Dendritic cell treated with granulocyte-macrophage colony-stimulating factor and Interleukin-4, amounts not matched to agents 40 ng/mL and 50 ng/mL, for 4 days (primary cell): ENCODE data around the gene FAM76A.

Experiments used
- H3K27ac Mint-ChIP-seq: one replicate; pipeline ENCODE4 v1.8.0; 2022; ENCODE audit warnings: mild to moderate bottlenecking, mixed read lengths
- H3K27me3 Mint-ChIP-seq: one replicate; pipeline ENCODE4 v1.8.0; 2022; ENCODE audit warnings: mild to moderate bottlenecking, mixed read lengths
- H3K36me3 Mint-ChIP-seq: one replicate; pipeline ENCODE4 v1.8.0; 2022; ENCODE audit warnings: low read depth, mixed read lengths
- H3K4me1 Mint-ChIP-seq: one replicate; pipeline ENCODE4 v1.8.0; 2022; ENCODE audit warnings: low read depth, mixed read lengths
- H3K4me3 Mint-ChIP-seq: one replicate; pipeline ENCODE4 v1.8.0; 2022; ENCODE audit warnings: mild to moderate bottlenecking, moderate library complexity, mixed read lengths
- H3K9me3 Mint-ChIP-seq: one replicate; pipeline ENCODE4 v1.8.0; 2022; ENCODE audit warnings: mixed read lengths
- intact Hi-C: fragments of 100-400 bp; cut with micrococcal nuclease; formaldehyde crosslinking; loops from one replicate; pipeline ENCODE4 v1.15.0; 2022

Gene FAM76A

DNA sequence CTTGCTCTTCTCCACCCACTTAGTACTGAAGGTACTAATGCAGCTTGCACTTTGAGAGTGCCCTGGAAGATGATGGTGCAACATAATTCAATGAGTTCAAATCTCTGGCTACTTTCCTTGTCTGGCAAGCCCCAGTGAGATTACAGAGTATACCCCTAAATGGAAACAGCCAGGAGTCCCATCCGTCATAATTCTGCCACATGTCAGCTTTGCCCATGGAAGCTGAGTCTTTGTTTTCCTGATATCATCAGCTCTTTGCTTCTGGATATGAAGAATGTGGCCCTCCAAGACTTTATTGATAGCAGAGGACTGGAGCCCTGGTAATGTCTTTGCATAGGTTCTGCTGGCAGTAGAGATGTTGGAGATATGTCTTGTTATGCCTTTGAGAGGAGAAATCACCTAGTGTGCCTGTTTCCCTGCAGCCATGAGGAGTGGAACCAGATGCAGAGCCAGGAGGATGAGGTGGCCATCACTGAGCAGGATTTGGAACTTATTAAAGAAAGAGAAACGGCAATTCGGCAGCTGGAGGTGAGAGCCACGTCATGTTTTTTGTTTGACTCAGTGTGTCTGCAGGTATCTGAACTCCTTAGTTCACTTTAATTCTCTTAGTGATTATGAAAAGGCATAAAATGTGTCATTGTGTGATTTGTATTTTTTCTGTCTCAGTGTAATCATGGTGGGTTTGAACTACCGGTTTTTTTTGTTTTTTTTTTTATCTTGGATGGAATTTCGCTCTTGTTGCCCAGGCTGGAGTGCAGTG is 86.2 kb downstream of the FAM76A start:
- Mint-ChIP-seq H3K27me3 (no peaks in the 10 kb centered on the region), H3K36me3 (peaks cover 86% of the 10 kb centered on the region), H3K9me3 (no peaks in the 10 kb centered on the region), H3K4me3 (no peak overlapping the region), H3K4me1 (no peaks in the 10 kb centered on the region), H3K27ac (no peak overlapping the region)
- intact Hi-C loops = no loop called here
